Measurements from ENCODE around the gene HIPK2.

DNA sequence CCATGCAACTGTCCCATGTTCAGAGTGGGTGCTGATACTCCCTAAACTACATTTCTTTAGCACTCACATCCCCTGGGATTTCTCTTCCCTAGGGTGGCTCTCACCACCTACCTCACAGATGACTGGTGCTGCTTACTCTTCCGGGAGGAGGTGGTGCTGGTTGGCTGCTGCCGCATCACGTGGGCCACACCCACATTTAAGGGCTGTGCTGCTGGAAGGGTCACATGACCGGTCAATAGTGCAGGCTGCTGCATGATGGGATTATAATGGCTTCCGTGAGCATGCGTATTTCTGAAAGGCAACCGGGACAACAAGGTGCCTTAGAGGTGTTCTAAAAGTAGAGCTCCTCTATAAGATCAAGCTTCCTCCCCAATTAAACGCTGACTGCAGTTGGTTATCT, 177.5 kb downstream of the HIPK2 start:
- TF ChIP-seq, protein P1, sequence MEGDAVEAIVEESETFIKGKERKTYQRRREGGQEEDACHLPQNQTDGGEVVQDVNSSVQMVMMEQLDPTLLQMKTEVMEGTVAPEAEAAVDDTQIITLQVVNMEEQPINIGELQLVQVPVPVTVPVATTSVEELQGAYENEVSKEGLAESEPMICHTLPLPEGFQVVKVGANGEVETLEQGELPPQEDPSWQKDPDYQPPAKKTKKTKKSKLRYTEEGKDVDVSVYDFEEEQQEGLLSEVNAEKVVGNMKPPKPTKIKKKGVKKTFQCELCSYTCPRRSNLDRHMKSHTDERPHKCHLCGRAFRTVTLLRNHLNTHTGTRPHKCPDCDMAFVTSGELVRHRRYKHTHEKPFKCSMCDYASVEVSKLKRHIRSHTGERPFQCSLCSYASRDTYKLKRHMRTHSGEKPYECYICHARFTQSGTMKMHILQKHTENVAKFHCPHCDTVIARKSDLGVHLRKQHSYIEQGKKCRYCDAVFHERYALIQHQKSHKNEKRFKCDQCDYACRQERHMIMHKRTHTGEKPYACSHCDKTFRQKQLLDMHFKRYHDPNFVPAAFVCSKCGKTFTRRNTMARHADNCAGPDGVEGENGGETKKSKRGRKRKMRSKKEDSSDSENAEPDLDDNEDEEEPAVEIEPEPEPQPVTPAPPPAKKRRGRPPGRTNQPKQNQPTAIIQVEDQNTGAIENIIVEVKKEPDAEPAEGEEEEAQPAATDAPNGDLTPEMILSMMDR (IDR thresholded peaks at IDR 0.05), result no peak
- no peak for TF ChIP-seq EP300 (IDR thresholded peaks at IDR 0.05)
- TF ChIP-seq POLR2AphosphoS5 (IDR thresholded peaks at IDR 0.05), result no peak
- TF ChIP-seq POLR2A (IDR thresholded peaks at IDR 0.05), result no peak
